CD4-positive, alpha-beta T cell (primary cell): Measurements from ENCODE around the gene MYH15. TPM values are rescaled to one million over a fixed set of nuclear protein-coding genes. Genes with fewer than 3 reads are reported as not detected.
A peak's percentile ranks its signal among the peaks of the same experiment; 100 is the strongest.

Source experiments
- ATAC-seq: fragments of 200-7000 bp; cut with Tn5 transposase; one replicate; pipeline ENCODE4 v1.10.0; 2022; ENCODE audit warnings: mild to moderate bottlenecking; ENCODE audit not compliant: poor library complexity
- CTCF ChIA-PET: fragments of 350-600 bp; sonication (Branson Sonifier 250); formaldehyde crosslinking; loops from one replicate; lab custom pipeline; 2021; ENCODE audit warnings: antibody characterized with exemption, inconsistent platforms; lab: Charles Lee
- POLR2A ChIA-PET: fragments of 350-600 bp; sonication (Branson Sonifier 250); formaldehyde crosslinking; loops from one replicate; lab custom pipeline; 2021; ENCODE audit warnings: antibody characterized with exemption, inconsistent platforms; lab: Charles Lee
- DNase-seq, 14 experiments: peaks; one replicate each; pipeline ENCODE4 v3.0.0-alpha.2; 2013 to 2020; ENCODE audit warnings: mixed read lengths in 2 of 14
- H3K27ac ChIP-seq, 2 donors: one replicate each; pipeline versions ENCODE4 v1.5.1 to v1.7.0; 2013; ENCODE audit warnings: low read length in 2 of 2, low read depth in 1 of 2, mild to moderate bottlenecking in 1 of 2
- H3K27me3 ChIP-seq, 2 experiments: 1 replicate in 1 of 2; 2 replicates in 1 of 2; pipeline versions ENCODE4 v1.6.1 to v1.7.0; 2013; ENCODE audit warnings: low read length in 2 of 2, control low read depth in 1 of 2, mild to moderate bottlenecking in 1 of 2, moderate library complexity in 1 of 2; ENCODE audit not compliant: insufficient read depth in 2 of 2, control insufficient read depth in 1 of 2
- H3K36me3 ChIP-seq: one replicate; pipeline ENCODE4 v1.6.1; 2013; ENCODE audit warnings: low read length, control low read depth; ENCODE audit not compliant: insufficient read depth
- H3K4me1 ChIP-seq: one replicate; pipeline ENCODE4 v1.6.1; 2013; ENCODE audit warnings: low read length, control low read depth; ENCODE audit not compliant: insufficient read depth
- H3K4me3 ChIP-seq: one replicate; pipeline ENCODE4 v1.5.1; 2013; ENCODE audit warnings: mild to moderate bottlenecking, low read length, moderate library complexity
- H3K9me3 ChIP-seq, 2 experiments: 1 replicate in 1 of 2; 2 replicates in 1 of 2; pipeline versions ENCODE4 v1.6.1 to v1.7.0; 2013; ENCODE audit warnings: low read length in 2 of 2, mild to moderate bottlenecking in 2 of 2, control low read depth in 1 of 2, moderate library complexity in 1 of 2; ENCODE audit not compliant: control insufficient read depth in 1 of 2, insufficient read depth in 1 of 2
- H3K27ac Mint-ChIP-seq: one replicate; pipeline ENCODE4 v1.8.0; 2020; ENCODE audit warnings: mixed read lengths
- H3K27me3 Mint-ChIP-seq: one replicate; pipeline ENCODE4 v1.8.0; 2021; ENCODE audit warnings: mixed read lengths
- H3K36me3 Mint-ChIP-seq: one replicate; pipeline ENCODE4 v1.8.0; 2021; ENCODE audit warnings: low read depth, mixed read lengths
- H3K4me1 Mint-ChIP-seq: one replicate; pipeline ENCODE4 v1.8.0; 2021; ENCODE audit warnings: low read depth, mixed read lengths
- H3K4me3 Mint-ChIP-seq: one replicate; pipeline ENCODE4 v1.8.0; 2020; ENCODE audit warnings: mild to moderate bottlenecking, mixed read lengths
- H3K9me3 Mint-ChIP-seq: one replicate; pipeline ENCODE4 v1.8.0; 2020; ENCODE audit warnings: mixed read lengths
- intact Hi-C, 2 experiments: fragments of 100-400 bp; cut with DNase I in 1 of 2; cut with micrococcal nuclease in 1 of 2; formaldehyde crosslinking; loops; one replicate each; pipeline versions ENCODE4 v1.15.1 to v1.9.0; 2023 to 2025; cut with DNase I, micrococcal nuclease
- total RNA-seq, 174 experiments: library from RNA in 2 of 174; stranded (reverse) in 2 of 174; gene quantifications; one replicate each; pipeline ENCODE4 v1.2.3 and lab custom pipeline; 2021 to 2026
- TF ChIP-seq, protein P1 (sequence below): fragments of 200-600 bp; IDR thresholded peaks from one replicate; pipeline ENCODE4 v1.8.0; 2022; ENCODE audit warnings: antibody characterized with exemption, mild to moderate bottlenecking

MYH15 gene
- total RNA-seq, 2 experiments from 2014 or later, result 0.05 to 0.08 TPM

- no peak overlapping the region for H3K27ac Mint-ChIP-seq
- CTCF ChIA-PET, result interaction anchor here (2.9 kb wide), 1 partner anchor 424 kb away, joined by 6 read pairs; no protein-coding TSS in a partner anchor
- no peaks in the 10 kb centered on the region for H3K27me3 ChIP-seq
- no peaks in the 10 kb centered on the region for H3K36me3 Mint-ChIP-seq
- no peak overlapping the region for H3K27ac ChIP-seq
- ATAC-seq, result no peak
- no peaks in the 10 kb centered on the region for H3K36me3 ChIP-seq
- POLR2A ChIA-PET, result no interaction called here
- H3K9me3 ChIP-seq, result no peaks in the 10 kb centered on the region
- H3K4me3 Mint-ChIP-seq, result no peak overlapping the region
- H3K4me3 ChIP-seq, result no peak overlapping the region
- no peaks in the 10 kb centered on the region for H3K27me3 Mint-ChIP-seq
- no peaks in the 10 kb centered on the region for H3K4me1 ChIP-seq
- peaks cover 4% of the 10 kb centered on the region for H3K4me1 Mint-ChIP-seq
- intact Hi-C loops, result loop anchor here (5.0 to 10.0 kb wide), 3 partner anchors 333 to 1823 kb away; partner anchors contain the start of gene TRAT1 (in 1 of the 2)
- H3K9me3 Mint-ChIP-seq, result no peaks in the 10 kb centered on the region
- DNase-seq, result no peak
- TF ChIP-seq, protein P1, sequence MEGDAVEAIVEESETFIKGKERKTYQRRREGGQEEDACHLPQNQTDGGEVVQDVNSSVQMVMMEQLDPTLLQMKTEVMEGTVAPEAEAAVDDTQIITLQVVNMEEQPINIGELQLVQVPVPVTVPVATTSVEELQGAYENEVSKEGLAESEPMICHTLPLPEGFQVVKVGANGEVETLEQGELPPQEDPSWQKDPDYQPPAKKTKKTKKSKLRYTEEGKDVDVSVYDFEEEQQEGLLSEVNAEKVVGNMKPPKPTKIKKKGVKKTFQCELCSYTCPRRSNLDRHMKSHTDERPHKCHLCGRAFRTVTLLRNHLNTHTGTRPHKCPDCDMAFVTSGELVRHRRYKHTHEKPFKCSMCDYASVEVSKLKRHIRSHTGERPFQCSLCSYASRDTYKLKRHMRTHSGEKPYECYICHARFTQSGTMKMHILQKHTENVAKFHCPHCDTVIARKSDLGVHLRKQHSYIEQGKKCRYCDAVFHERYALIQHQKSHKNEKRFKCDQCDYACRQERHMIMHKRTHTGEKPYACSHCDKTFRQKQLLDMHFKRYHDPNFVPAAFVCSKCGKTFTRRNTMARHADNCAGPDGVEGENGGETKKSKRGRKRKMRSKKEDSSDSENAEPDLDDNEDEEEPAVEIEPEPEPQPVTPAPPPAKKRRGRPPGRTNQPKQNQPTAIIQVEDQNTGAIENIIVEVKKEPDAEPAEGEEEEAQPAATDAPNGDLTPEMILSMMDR, result no peak
Measured at GRCh38 chr3:108491456-108491855, 18.9 kb downstream of the MYH15 start.

DNA sequence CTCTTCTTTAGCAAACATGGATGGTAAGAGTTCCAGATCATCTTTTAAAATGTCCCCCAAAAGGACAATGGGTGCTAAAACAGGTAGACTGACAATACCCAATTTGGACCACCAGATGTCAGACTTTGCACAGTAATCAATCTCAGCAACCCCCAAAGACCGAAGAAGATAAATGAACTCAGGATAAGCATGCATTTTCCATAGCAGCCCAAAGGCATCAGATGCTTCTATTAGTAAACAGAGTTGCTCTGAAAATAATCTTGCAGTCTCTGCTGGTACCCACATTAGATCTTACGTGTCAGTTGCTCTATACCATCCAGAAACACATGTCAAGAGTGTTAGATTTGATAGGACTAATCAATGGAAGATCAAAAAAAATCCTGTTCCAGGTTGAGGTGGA, 20.6 kb downstream of the MYH15 start:
- TF ChIP-seq, protein P1, result peak; percentile 76
- POLR2A ChIA-PET, result no interaction called here
- Mint-ChIP-seq H3K36me3 (no peaks in the 10 kb centered on the region), H3K27me3 (no peaks in the 10 kb centered on the region), H3K4me3 (no peak overlapping the region), H3K4me1 (peaks cover 4% of the 10 kb centered on the region), H3K9me3 (no peaks in the 10 kb centered on the region), H3K27ac (no peak overlapping the region)
- CTCF ChIA-PET, result interaction anchor here (1.0 to 4.0 kb wide), 3 partner anchors 12 to 100 kb away, joined by 3 to 16 read pairs (median 7); partner anchors contain the start of genes CIP2A and DZIP3
- H3K27ac ChIP-seq, result no peak overlapping the region
- peak in 10 of 14 experiments; percentile 8 to 83 (median 25) for DNase-seq
- H3K36me3 ChIP-seq, result no peaks in the 10 kb centered on the region
- H3K4me1 ChIP-seq, result no peaks in the 10 kb centered on the region
- no peak overlapping the region for H3K4me3 ChIP-seq
- H3K27me3 ChIP-seq, result no peaks in the 10 kb centered on the region
- intact Hi-C loops, result loop anchor here (1.0 to 10.0 kb wide), 9 partner anchors 62 to 1825 kb away; partner anchors contain the start of gene TRAT1 (in 1 of the 2)
- no peaks in the 10 kb centered on the region for H3K9me3 ChIP-seq
- ATAC-seq, result peak; percentile 92

GRCh38 chr3:108488631-108489030, 21.8 kb downstream of the MYH15 start:
- TF ChIP-seq, protein P1, result no peak
- Histone ChIP-seq H3K4me3 (no peak overlapping the region), H3K36me3 (no peaks in the 10 kb centered on the region), H3K4me1 (no peaks in the 10 kb centered on the region), H3K27ac (no peak overlapping the region), H3K27me3 (no peaks in the 10 kb centered on the region), H3K9me3 (no peaks in the 10 kb centered on the region)
- peaks cover 4% of the 10 kb centered on the region for H3K4me1 Mint-ChIP-seq
- ChIA-PET POLR2A (interaction anchor here (0.6 kb wide), 1 partner anchor 330 kb away, joined by 3 read pairs; no protein-coding TSS in a partner anchor), CTCF (interaction anchor here (1.0 to 4.0 kb wide), 3 partner anchors 11 to 101 kb away, joined by 3 to 16 read pairs (median 7); partner anchors contain the start of genes CIP2A and DZIP3)
- intact Hi-C loops, result loop anchor here (1.0 to 2.0 kb wide), 5 partner anchors 64 to 1826 kb away; no protein-coding TSS in a partner anchor
- no peak for DNase-seq
- ATAC-seq, result no peak
- H3K36me3 Mint-ChIP-seq, result no peaks in the 10 kb centered on the region
- H3K4me3 Mint-ChIP-seq, result no peak overlapping the region
- no peaks in the 10 kb centered on the region for H3K27me3 Mint-ChIP-seq
- H3K9me3 Mint-ChIP-seq, result no peaks in the 10 kb centered on the region
- no peak overlapping the region for H3K27ac Mint-ChIP-seq
